NCI-H1092 (cell line): Measurements from ENCODE around the gene FAM90A26.
"Not testable (repeated sequence)": the region's sequence is repeated elsewhere in the genome, so short reads cannot be mapped to it uniquely, and the experiment has no call there.

Experiments used
- DNase-seq: peaks from one replicate; lab custom pipeline; 2025; lab: John Stamatoyannopoulos, UW

Gene FAM90A26

DNA sequence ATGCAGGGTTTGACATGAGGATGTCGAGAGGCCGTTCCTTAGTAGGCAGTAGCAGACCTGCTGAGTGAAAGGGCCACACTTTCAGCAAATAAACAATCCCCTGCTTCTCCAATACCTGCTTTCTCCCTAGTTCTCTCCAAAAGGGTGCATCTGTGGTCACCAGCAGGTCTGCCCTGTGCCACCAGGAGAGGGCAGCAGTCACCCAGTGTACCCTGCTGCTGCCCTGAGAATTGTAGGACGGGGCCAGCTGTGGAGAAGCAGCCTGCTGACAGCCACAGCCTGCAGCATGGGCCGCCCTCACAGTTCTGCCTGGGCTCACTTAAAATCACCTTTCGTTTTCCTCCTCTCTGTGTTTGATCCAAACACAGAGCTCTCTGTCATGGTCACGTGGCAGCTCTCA lies 11.8 kb upstream of the FAM90A26 start:
- not testable (repeated sequence) for DNase-seq

DNA sequence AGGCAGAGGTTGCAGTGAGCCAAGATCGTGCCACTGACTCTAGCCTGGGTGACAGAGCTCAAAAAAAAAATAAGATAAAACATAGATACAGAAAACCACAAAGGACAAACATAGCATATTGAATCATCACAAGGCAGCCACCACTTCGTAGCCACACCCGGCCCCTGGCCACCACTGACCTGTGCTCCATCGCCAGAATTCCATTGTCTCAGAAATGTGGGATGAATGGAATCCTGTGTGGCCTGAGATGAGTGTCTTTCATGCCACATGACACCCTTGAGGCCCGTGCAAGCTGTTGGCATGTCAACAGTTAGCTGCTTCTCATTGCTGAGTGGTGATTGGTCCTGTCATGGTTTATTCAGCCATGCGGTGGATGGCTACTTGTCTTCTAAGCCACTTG lies 10.2 kb upstream of the FAM90A26 start:
- not testable (repeated sequence) for DNase-seq

DNA sequence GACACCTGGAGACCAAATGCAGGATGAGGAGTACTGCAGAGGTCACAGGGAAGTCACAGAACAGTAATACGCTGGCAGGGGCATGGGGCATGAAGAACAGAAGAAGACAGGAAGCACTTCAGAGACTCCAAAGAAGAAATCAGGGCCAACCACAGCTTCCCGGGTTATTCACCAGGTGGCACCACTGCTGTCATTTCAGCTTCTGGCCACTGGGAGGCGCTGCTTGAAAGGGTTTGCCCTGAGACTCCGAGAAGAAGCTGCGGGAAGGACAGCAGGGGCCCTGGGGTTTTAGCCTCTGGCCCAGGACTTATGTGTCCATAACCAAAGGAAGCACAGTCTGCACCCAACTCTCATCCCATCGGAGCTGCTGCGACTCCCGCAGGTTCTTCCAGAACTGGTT lies 4.2 kb upstream of the FAM90A26 start:
- not testable (repeated sequence) for DNase-seq

DNA sequence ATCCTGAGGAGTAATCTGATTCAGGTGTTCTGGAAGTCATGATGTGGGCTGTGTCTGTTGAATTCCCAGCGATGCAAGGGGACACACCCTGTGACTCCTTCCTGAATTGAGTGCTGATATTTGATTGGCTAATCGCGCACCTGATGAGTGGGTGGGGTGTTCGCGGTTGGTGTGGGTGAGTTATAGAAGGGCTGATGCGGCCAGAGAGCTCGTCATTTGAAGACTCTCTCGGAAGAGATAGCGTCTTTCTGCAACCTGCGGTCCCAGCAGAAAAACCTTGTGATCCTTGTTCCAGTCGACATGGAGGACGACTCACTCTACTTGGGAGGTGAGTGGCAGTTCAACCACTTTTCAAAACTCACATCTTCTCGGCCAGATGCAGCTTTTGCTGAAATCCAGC lies 40.1 kb downstream of the FAM90A26 start, which contains the start of gene USP17L10:
USP17L10 (plus strand) TSS at position 301 of the 400 bp plus-strand sequence; CDS start at position 301, 0 bp downstream.
- DNase-seq, result not testable (repeated sequence)

DNA sequence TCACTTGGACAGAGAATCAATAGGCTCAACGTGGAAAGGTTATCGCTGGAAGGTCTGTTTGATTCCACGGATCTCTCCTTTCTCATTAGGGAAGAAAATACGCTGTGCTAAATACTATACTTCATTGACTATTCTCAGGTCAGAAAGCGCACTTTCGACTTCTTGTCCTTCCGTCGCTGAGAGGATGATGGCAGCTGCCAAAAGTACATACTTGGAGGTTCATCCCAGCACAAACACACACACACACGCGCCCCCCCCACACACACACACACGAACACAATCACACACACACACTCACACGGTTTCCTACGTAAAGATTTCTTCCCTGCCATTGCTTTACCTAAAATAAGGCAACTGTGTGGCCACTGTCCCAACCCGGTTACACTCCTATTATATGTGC lies 44.5 kb downstream of the FAM90A26 start:
- not testable (repeated sequence) for DNase-seq

DNA sequence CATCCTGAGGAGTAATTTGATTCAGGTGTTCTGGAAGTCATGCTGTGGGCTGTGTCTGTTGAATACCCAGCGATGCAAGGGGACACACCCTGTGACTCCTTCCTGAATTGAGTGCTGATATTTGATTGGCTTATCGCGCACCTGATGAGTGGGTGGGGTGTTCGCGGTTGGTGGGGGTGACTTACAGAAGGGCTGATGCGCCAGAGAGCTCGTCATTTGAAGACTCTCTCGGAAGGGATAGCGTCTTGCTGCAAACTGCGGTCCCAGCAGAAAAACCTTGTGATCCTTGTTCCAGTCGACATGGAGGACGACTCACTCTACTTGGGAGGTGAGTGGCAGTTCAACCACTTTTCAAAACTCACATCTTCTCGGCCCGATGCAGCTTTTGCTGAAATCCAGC lies 44.9 kb downstream of the FAM90A26 start, which contains the start of gene USP17L11:
USP17L11 (plus strand) TSS at position 301 of the 400 bp plus-strand sequence; CDS start at position 301, 0 bp downstream.
- DNase-seq, result not testable (repeated sequence)

DNA sequence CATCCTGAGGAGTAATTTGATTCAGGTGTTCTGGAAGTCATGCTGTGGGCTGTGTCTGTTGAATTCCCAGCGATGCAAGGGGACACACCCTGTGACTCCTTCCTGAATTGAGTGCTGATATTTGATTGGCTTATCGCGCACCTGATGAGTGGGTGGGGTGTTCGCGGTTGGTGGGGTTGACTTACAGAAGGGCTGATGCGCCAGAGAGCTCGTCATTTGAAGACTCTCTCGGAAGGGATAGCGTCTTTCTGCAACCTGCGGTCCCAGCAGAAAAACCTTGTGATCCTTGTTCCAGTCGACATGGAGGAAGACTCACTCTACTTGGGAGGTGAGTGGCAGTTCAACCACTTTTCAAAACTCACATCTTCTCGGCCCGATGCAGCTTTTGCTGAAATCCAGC lies 49.6 kb downstream of the FAM90A26 start, which contains the start of gene USP17L12:
USP17L12 (plus strand) TSS at position 301 of the 400 bp plus-strand sequence; CDS start at position 301, 0 bp downstream.
- DNase-seq, result not testable (repeated sequence)

DNA sequence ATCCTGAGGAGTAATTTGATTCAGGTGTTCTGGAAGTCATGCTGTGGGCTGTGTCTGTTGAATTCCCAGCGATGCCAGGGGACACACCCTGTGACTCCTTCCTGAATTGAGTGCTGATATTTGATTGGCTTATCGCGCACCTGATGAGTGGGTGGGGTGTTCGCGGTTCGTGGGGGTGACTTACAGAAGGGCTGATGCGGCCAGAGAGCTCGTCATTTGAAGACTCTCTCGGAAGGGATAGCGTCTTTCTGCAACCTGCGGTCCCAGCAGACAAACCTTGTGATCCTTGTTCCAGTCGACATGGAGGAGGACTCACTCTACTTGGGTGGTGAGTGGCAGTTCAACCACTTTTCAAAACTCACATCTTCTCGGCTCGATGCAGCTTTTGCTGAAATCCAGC lies 54.4 kb downstream of the FAM90A26 start, which contains the start of gene USP17L13:
USP17L13 (plus strand) TSS at position 301 of the 400 bp plus-strand sequence; CDS start at position 301, 0 bp downstream.
- not testable (repeated sequence) for DNase-seq
